Type B pancreatic cell (in vitro differentiated cells): ENCODE measurements around the gene TM4SF1. TPM values are rescaled to one million over a fixed set of nuclear protein-coding genes. Genes with fewer than 3 reads are reported as not detected.

ENCODE experiments used
- total RNA-seq: library from RNA; stranded (reverse); gene quantifications from 2 replicates; pipeline ENCODE4 v1.2.1, GENCODE V29; 2021; ENCODE audit warnings: low replicate concordance

TM4SF1 gene
- total RNA-seq, 1 donor from 2014 or later, result 39.4 TPM

Other genes with a start within 250 kb of the TM4SF1 start
- gene HPS3, start 248.0 kb downstream of the TM4SF1 start, total RNA-seq, result 18.2 and 24.8 TPM in 2 replicates
- gene CP, start 155.8 kb downstream of the TM4SF1 start, total RNA-seq, result 4.0 and 7.4 TPM in 2 replicates
- gene TM4SF18, start 44.0 kb downstream of the TM4SF1 start, total RNA-seq, result 0.33 TPM in 1 of 2 replicates, not detected in the other
- gene TM4SF4, start 97.0 kb upstream of the TM4SF1 start, total RNA-seq, result 18.1 and 97.1 TPM in 2 replicates